NCI-H1930 (cell line): ENCODE measurements around the gene MLKL.

ENCODE experiments used
- DNase-seq, 2 experiments: peaks; one replicate each; lab custom pipeline; 2025; lab: John Stamatoyannopoulos, UW

MLKL gene

GRCh38 chr16:74700438-74701225 lies at the start of gene MLKL:
Gene MLKL (minus strand): TSS chr16:74700862. CDS start chr16:74695757, 5,105 bp downstream.
- no peak for DNase-seq

- no peak for DNase-seq
Observed at GRCh38 chr16:74749291-74750055, 48.8 kb upstream of the MLKL start.

DNA sequence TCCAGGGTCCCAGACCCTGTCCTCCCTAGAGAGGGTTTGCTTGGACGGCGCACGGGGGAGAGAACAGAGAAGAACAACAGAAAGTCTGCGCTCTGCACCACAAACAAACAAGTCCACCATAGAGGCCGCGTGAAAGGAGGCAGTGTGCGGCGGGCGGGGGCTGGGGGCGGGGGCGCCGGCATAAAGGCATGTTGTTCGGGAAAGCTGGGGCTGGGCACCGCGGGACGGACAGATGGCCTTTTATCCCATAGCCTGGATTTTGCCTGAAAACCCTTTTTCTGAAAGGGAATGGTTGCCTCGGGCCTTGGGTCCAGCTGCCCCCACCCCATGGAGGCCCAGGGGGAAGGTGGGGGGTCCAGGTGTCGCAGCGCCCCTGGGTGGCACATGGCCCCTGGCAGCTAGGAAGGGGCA lies 48.0 kb upstream of the MLKL start:
- DNase-seq, result no peak

- no peak for DNase-seq
Observed at GRCh38 chr16:74747716-74748615, 47.3 kb upstream of the MLKL start.

- DNase-seq, result no peak
Observed at GRCh38 chr16:74745926-74746325, 45.3 kb upstream of the MLKL start.

- no peak for DNase-seq
Observed at GRCh38 chr16:74745109-74745615, 44.5 kb upstream of the MLKL start.

GRCh38 chr16:74744566-74744965 lies 43.9 kb upstream of the MLKL start:
- DNase-seq, result no peak

GRCh38 chr16:74743668-74744299 lies 43.1 kb upstream of the MLKL start:
- no peak for DNase-seq

GRCh38 chr16:74743045-74743667 lies 42.5 kb upstream of the MLKL start:
- DNase-seq, result no peak

GRCh38 chr16:74742051-74742481 lies 41.4 kb upstream of the MLKL start:
- DNase-seq, result no peak

- no peak for DNase-seq
Observed at GRCh38 chr16:74740795-74741304, 40.2 kb upstream of the MLKL start.

- DNase-seq, result no peak
Observed at GRCh38 chr16:74739275-74739674, 38.6 kb upstream of the MLKL start.

- no peak for DNase-seq
Observed at GRCh38 chr16:74738816-74739215, 38.2 kb upstream of the MLKL start.

GRCh38 chr16:74738113-74738541 lies 37.5 kb upstream of the MLKL start:
- DNase-seq, result no peak

DNA sequence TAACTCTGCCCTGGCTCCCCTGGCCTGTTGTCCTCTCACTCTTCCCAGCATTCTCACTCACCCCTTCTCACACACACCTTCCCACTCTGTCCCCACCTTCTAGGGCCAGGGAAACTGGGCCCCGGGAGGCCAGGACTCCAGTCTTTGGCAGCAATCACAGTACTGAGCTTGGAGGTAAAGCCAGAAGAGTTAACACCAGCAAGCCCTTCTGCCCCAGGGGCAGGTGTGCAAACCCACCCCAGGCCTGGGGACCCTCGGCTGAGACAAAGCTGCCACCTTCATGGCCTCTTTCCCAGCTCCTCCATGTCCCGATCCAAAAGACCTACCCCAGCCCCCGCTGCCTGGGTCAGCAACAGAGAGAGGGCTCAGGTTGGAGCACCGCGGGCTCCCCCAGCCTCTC lies 36.9 kb upstream of the MLKL start:
- no peak for DNase-seq

GRCh38 chr16:74736531-74737157 lies 36.0 kb upstream of the MLKL start:
- DNase-seq, result no peak

GRCh38 chr16:74735554-74735953 lies 34.9 kb upstream of the MLKL start:
- no peak for DNase-seq

DNA sequence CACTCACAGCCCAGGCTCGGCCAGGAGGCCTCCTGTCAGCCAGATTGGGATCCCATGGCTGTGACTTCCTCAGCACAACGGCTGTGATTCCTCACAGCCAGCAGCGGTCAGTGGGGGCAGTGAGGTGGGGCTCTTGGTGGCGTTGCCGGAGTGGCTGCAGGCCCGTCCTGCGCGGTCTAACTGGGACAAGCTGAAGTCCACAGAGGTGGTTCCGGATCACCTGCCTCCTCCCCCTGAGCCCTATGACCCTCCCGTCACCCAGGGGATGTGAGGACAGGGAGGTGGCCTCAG lies 34.4 kb upstream of the MLKL start:
- DNase-seq, result no peak

- DNase-seq, result no peak
Observed at GRCh38 chr16:74734361-74735161, 33.9 kb upstream of the MLKL start.
